GM10847 (cell line): ENCODE results near the gene DPP10.

Source experiments
- POLR2A ChIP-seq: IDR thresholded peaks from 2 replicates; pipeline ENCODE4 v1.6.1; 2011; ENCODE audit not compliant: insufficient read length; ENCODE audit errors: extremely low read depth

DPP10 gene

GRCh38 chr2:115652652-115653051 lies 1210.2 kb downstream of the DPP10 start:
- no peak for TF ChIP-seq POLR2A

GRCh38 chr2:115654362-115654761 lies 1211.9 kb downstream of the DPP10 start:
- TF ChIP-seq POLR2A: no peak

- TF ChIP-seq POLR2A: no peak
Measured at GRCh38 chr2:115678129-115678528, 1235.7 kb downstream of the DPP10 start.

- no peak for TF ChIP-seq POLR2A
Measured at GRCh38 chr2:115684345-115684744, 1241.9 kb downstream of the DPP10 start.

- TF ChIP-seq POLR2A: no peak
Measured at GRCh38 chr2:115691409-115691808, 1249.0 kb downstream of the DPP10 start.

- TF ChIP-seq POLR2A: no peak
Measured at GRCh38 chr2:115694651-115695050, 1252.2 kb downstream of the DPP10 start.

GRCh38 chr2:115733190-115733775 lies 1290.8 kb downstream of the DPP10 start:
- TF ChIP-seq POLR2A: no peak

GRCh38 chr2:115738111-115738510 lies 1295.7 kb downstream of the DPP10 start:
- TF ChIP-seq POLR2A: no peak

GRCh38 chr2:115739574-115739973 lies 1297.1 kb downstream of the DPP10 start:
- no peak for TF ChIP-seq POLR2A

GRCh38 chr2:115746151-115746550 lies 1303.7 kb downstream of the DPP10 start:
- TF ChIP-seq POLR2A: no peak

GRCh38 chr2:115757286-115757685 lies 1314.8 kb downstream of the DPP10 start:
- no peak for TF ChIP-seq POLR2A

GRCh38 chr2:115763601-115764000 lies 1321.2 kb downstream of the DPP10 start:
- TF ChIP-seq POLR2A: no peak

GRCh38 chr2:115771516-115771915 lies 1329.1 kb downstream of the DPP10 start:
- TF ChIP-seq POLR2A: no peak

GRCh38 chr2:115774361-115774760 lies 1331.9 kb downstream of the DPP10 start:
- no peak for TF ChIP-seq POLR2A

GRCh38 chr2:115779085-115779632 lies 1336.7 kb downstream of the DPP10 start:
- no peak for TF ChIP-seq POLR2A

- TF ChIP-seq POLR2A: no peak
Measured at GRCh38 chr2:115782286-115782685, 1339.8 kb downstream of the DPP10 start.

GRCh38 chr2:115796078-115796477 lies 1353.6 kb downstream of the DPP10 start:
- TF ChIP-seq POLR2A: no peak
